HG03135 (cell line): ENCODE data around the gene KSR1.

Source experiments
- ATAC-seq: cut with Tn5 transposase; IDR thresholded peaks from one replicate; pipeline ENCODE4 v1.9.1; 2021; ENCODE audit warnings: mild to moderate bottlenecking, moderate library complexity; ENCODE audit not compliant: unreplicated experiment

The KSR1 gene

DNA sequence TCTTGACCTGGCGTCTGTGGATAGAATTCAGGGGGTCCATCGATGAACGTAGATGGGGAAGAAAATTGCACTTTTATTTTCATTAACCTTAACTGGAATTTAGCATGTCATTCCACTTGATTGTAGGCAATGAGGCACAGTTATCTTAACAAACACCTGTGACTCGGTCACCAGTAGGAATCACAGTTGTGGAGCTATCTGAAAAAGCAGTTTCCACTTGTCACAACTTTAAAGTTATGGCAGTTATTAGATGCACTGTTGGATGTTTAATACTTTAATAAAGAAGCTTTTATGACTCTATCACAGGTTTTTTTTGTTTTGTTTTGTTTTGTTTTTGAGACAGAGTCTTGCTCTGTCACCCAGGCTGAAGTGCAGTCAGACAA lies 91.0 kb downstream of the KSR1 start:
- ATAC-seq: no peak

DNA sequence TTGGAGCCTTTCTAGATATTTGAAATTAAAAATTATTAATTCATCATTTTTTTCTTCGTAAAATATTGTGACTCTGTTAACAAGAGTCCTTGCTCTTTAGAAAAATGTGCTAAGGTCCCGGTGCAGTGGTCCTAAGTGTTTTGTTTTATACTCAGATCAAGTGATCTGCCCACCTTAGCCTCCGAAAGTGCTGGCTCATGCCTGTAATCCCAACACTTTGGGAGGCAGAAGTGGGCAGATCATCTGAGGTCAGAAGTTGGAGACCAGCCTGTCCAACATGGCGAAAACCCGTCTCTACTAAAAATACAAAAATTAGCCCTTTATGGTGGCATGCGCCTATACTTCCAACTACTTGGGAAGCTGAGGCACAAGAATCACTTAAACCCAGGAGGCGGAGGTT lies 92.1 kb downstream of the KSR1 start:
- no peak for ATAC-seq

DNA sequence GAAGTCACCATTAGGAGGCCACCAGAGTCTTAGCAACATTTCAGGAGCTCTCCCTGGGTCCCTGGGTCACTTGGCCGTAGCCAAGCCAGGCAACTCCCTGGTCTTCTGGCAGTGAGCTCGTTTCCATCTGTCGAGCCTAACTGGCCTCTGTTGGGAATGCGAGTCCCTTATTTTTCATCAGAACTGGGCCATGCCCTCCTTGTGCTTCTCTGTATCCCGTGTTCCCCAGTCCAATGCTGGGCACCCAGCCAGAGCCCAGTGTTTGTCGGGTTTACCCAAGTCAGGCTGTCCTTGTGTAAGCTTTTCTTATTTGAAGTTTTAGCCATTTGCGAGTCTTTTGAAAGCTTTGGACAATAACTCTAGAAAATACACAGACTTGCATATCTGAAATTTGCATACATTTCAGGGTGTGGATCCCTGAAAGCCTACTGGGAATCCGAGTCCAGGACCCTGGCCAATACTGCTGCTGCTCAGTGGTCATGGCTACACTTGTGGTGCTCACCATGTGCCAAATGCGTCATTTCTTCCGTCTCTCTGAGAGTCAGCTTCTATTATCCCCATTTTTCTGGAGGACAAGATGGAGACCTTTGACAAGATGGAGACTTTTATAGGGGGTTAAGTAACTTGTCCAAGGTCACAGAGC lies 93.1 kb downstream of the KSR1 start:
- ATAC-seq: no peak

DNA sequence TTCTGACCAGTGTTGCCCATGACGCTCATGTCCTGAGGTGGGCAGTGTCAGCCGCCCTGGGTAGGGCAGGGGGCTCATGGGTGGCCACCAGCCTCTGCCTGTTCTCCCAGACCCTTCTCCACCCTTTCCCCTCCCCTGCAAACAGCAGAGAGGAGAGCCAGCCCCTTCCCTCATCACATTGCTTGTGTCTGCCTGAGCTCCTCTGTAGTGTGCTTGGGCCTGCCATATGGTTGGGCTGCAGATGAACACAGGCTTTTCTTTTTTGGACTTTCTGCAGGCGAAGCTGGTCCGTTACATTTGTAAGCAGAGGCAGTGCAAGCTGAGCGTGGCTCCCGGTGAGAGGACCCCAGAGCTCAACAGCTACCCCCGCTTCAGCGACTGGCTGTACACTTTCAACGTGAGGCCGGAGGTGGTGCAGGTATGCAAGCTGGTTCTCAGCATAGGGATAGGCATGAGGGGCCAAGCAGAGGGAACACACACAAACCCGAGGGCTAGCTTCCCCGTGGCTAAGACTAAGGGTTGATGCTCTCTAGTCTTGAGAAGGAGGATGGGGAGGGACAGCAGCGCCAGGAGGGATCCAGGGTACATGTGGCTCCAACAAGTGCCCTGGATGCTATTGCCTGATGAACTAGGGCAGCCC lies 94.2 kb downstream of the KSR1 start:
- ATAC-seq: no peak

DNA sequence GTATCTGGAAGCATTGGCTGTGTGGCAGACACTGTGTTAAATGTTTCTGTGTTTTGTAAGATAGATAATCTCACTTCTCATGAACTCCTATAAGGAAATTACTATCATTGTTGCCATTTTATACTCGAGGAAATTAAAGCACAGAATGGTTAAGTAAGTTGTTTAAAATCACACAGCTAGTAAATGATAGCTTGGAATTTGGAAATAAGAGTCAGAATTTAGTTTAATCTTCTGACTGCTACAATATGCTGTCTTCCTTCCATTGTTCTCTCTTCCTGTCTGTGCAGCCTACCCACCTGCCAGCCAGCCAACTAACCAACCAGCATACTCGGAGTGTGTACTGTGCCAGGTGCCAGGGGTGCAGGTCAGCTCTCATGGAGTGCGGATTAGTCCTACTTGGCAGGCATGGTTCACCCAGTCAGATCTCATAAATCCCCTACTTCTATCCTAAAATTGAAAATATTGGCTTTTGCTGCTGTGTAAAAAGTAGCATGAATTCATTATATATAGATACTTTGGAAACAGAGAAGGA lies 94.8 kb downstream of the KSR1 start:
- no peak for ATAC-seq

DNA sequence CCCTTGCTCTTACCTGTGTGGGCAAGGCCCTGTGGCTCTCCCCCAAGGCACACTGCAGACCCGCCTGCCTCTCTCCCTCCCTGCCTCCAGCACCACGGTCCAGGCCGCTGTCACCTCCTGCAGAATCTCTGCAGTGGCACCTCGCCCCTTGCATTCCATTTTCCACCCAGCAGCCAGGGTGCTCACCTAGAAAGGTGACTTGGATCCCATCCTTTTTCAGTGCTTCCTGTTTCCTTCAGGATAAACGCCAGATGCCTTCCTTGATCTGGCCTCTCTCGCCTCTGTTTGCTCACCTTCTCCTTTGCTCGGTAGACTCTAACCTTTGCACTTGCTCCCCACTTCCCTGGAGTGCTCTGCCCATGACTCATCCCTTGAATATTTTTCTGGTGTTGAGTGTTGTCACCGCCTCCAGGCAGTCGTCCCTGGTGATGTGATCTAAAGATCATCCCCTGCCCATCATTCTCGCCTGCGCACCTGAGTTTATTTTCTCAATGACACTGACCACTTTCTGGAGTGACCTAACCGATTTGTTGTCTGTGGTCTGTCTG lies 95.5 kb downstream of the KSR1 start:
- ATAC-seq: no peak

DNA sequence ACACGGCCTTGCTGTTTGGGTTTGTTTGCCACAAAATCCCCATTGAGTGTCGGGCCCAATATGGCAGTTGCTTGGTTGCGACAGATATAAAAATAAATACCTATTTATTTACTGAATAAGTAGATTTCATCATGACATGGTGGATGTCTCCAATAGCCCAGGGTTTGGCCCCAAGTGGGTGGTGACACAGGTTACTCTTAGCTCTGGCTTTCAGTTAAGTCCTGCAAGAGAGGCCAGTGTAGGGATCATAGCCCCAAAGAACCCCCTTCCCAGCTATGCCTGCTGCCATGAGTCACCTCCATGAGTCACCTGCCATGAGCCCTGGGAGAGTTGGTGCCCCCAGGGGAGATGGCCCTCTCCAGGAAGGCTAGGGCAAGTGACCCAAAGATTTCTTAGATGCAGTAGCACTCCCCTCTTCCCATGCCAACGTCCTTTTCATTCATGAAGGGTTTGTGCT lies 96.1 kb downstream of the KSR1 start:
- no peak for ATAC-seq

DNA sequence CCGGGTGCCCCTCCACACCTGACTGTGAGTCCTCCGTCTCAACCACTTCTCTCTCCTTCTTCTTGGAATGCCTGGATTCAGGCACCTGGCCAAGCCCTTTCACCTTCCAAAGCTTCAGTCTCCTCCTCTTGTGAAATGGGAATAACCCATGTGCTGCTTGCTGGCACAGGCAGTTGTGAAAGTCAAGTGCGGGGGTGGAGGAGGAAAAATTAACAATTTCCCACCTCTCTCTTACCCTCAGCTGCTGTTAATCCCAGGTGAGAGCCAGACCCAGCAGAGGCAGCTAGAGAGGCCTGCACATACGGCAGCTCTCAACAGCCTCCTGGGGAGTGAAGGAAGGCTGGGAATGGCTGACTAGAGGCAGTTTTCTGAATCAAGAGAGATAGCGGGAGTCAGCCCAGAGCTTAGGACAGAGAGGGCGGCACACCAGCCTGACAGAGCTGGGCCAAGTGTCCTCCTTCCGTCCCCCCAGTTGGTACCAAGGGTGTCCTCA lies 96.8 kb downstream of the KSR1 start:
- no peak for ATAC-seq

DNA sequence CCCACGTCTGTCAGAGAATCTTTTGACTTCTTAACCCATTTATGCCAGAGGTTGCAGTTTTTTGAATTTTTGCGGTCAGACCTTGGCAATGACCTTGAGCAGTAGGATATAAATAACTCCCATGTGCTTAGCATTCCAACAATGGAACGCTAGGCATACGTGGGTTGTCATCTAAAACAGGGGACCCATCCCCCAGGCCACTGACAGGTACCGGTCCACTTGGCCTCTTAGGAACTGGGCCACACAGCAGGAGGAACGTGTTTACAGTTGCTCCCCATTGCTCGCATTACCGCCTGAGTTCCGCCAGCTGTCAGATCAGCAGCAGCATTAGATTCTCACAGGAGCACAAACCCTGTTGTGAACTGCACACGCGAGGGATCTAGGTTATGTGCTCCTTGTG lies 97.9 kb downstream of the KSR1 start:
- ATAC-seq: no peak

DNA sequence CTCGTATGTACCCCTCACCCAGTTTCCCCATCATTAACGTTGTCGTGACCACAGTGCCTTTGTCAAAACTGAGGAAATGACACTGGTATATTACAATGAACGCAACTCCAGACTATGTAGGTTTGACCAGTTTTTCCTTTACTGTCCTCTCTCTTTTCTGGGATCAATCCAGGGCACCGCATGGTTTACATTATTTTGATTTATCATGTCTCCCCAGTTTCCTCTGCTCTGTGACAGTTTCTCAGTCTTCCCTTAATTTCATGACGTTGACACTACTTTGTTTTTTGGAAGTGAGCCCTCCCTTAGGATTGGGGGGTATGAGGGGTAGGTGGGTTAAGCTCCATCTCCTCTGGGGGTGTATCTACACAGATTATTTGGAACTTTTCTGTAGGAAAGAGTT lies 98.7 kb downstream of the KSR1 start:
- no peak for ATAC-seq

DNA sequence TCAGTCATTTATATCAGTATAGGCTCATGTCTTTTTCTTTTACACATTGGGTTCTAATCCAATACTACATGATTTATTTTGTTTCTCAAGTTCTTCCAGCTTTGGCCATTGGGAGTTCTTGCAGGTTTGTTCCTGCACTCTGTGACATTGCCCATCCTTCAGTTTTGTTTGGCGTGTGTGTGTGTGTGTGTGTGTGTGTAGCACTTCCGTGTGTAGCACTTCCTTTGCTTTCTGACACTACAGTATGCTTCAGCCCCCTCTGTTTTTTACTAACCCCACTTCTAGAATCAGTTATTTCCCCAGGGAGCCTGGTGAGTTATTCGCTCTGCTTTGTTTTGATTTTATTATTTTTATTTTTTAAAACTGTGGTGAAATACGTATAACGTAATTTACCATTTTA lies 99.1 kb downstream of the KSR1 start:
- ATAC-seq: no peak

DNA sequence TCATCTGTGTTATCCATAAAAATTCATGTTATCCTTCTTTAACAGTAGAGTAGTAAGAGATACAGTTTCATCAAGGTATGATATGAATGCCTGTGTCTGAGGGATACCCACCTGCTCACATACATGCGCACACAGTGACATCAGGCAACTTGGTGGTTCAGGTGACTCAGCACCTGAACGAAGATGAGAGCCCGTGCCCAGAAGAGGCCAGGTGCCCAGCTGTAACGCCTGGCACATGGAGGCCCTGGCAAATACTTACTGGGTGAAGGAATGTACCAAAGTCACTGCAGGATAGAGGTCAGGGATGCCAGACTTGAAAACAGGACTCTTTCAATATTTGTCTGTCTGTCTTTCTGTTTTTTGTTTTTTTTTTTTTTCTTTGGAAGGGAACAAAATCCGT lies 102.1 kb downstream of the KSR1 start:
- ATAC-seq: no peak

DNA sequence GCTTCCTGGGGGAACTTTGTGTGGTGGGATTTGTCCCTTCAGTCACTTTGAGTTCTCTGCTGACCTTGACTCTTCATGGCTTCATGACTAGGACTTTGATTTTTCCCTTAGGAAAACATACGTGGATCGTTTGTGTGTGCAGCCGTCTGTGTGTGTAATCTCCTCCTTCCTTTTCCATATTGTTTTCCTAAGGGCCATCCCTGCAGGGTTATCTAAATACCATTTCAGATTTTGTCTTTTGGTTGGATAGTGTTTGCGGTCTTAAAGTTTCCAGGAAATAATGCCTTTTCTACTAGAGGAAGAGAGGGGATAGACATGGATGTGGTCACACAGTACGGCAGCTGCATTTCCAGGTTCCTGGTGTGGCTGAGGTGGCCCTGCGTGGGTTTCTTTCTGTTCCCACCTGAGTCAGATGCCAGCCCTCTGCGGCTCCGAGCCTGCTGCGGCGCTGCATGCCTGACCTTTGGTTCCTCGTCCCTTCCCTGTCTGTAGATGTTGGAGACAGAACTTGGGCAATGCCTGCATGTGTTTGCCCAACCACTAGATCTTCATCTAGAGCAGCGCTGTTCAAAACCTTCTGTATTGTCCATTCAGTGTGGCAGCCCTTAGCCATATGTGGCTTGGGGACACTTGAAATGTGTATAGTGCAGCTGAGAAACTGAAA lies 102.7 kb downstream of the KSR1 start:
- no peak for ATAC-seq

DNA sequence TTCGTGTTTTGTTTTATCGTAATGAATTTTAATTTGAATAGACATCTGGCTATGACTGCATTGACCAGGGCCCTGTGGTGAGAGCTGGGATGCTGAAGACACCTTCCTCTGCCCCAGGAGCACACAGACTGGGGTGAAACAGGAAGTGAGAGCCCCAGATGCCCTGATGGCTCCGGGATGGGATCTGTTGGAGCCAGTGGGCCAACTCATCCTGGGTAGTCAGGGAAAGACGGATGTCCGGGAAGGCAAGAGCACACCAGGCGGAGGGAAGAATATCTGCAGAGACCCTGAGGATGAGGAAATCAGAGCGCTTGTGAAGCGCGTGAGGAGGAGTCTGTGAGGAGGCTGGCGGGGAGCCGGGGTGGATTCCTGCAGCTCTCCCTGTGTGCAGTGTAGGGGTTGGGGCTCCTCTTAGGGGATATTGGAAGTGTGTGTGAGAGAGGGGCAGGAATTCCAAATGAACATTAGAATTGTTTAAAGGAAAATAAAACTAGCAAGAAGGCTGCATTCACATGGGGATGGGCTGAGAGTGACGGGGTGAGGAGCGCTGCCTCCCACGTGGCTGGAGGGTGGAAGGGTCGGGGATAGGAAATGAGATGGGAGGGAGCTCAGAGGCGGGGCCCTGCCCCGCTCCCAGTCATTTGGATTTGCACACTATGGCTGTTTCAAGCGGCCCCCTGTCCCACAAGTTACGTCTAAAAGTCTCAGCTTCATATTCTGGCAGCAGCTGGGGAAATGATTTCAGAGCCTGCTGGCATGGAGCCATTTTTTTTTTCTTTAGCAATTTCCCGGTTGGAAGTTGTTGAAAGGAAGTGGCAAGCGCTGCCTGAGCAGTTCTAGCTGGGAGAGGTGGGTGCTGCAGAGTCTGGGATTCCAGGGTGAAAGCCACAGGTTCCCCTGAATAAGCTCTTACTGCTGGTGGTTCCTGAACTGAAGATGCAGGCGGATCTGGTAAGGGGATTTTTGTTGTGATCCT lies 103.5 kb downstream of the KSR1 start:
- ATAC-seq: no peak

DNA sequence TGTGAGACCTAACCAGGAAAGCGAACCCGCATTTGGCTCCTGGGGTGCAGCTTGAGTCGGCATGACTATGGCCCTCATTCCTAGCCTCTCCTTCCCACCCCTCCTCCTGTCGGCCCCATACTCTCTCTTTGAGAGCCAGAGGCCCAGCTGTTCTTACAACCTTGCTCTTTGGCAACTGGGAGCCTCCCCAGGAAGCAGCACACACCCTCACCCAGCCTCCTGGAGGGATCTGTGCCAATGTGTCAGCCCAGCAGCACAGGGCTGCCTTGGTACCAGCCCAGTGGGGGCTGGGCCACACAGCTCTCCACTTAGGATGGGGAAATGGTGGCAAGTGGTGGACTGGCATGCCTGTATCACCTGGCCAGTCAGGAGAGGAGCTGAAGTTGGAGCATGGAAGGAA lies 104.4 kb downstream of the KSR1 start:
- ATAC-seq: no peak

DNA sequence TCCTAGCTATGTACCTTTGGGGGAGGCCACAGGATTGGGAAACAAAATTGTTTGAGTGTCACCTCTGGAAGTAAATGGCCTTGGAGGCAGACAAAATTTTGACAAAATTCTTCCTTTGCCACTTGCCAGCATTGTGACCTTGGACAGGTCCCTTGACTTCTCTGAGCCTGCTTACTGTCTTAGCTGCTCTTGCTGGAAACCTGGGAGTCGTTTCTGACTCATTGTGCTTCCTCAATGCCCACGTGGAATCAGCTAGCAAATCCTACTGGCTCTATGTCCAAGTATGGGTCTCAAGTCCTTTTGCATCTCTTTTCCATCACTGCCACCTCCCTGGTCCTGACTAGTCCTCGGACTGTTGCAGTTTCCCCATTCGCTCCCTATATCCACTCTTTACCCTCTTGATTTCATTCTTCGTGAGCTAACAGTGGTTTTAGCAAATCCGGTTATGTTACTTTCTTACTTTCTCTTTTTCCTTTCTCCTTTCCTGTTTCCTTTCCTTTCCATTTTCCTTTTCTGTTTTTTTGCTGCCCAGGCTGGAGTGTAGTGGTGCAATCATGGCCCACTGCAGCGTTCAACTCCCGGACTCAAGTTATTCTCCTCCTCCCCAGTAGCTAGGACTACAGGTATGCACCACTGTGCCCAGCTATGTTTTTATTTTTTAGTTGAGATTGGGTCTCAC lies 106.7 kb downstream of the KSR1 start:
- no peak for ATAC-seq

DNA sequence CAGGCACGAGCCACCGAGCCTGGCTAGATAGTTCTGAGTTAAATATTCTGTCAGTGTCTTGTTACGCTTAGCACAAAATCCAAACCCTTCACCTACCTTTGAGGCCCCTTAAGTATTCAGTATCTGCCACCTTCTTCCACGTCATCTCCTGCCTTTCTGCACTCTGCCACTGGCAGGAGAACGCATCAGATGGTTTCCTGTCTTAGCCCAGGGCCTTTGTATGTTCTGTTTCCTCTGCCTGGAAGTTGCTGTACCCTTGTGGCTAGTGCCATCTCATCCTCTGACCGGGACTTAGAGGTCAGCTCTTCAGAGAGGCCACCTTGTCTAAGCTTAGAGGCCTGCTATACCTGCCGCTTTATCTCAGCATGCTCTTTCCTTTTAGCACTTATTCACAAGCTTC lies 107.3 kb downstream of the KSR1 start:
- ATAC-seq: no peak

DNA sequence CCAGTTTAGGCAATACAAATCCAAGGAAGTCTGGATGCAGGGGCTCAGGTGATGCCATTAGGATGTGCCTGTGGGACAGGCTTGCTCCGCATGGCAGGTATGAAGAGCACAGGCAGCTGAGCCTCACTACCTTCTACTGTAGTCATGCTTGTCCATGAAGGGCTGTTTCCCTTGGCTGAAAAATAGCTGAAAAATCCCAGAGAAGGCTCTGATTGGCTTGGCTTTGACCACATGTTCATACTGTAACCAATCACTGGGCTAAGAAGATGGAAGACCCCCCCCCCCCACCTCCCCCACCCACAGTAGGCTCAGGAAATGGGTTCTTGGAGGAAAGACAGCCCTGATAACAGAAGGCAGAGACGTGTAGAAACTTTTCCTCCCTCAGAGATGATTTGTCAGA lies 108.2 kb downstream of the KSR1 start:
- ATAC-seq: no peak

DNA sequence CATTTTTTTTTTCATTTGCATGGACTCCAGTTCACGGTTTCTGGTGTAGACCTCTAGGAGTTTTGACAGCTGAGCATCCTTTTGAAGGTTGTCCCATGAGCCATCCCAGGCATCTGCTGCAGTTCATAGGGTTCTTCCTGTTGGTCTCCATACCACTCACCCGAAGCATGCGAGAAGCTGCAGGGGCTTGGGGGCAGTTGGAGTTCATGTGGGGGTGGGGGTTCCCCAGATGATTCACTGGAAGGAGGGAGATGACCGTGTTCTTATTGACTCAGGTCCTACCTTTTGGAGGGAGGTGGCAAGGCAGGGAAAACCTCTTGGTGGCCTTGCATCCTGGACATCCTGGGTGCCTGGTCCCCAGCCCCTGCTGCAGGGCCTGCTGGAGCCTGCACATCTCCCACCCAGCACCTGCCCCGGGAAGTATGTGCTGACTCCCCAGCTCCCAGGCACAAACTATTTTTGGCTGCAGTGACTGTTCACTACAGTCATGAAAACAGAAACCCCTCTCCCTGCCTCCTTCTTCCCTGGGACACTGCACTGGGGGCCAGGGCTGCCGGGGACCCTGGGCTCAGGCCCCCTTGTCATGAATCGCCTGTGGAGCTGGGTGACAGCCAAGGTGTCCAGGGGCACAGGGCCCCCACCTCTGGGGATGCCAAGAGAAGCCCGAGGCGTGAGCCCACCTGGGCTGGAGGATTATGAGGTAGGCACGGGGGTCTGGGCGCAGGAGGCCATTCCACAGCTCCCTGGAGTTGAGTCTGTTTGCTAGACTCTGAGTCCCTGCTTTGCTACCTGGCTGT lies 109.8 kb downstream of the KSR1 start:
- no peak for ATAC-seq
